HTR-8/SVneo (cell line): ENCODE results near the gene POLG.

Experiments used
- DNase-seq: peaks from one replicate; pipeline ENCODE4 v3.0.0; 2011; ENCODE audit warnings: low spot score, mixed read lengths; ENCODE audit not compliant: insufficient read length
- FAIRE-seq: peaks from 2 replicates; lab custom pipeline; 2011; peaks lifted over from hg19 to GRCh38; lab: Jason Lieb, UNC

The POLG gene

GRCh38 chr15:89334510-89335297 lies at the start of gene POLG:
TSS of gene POLG (minus strand) at chr15:89334824. CDS start at chr15:89333754, 1,070 bp downstream.
- peak; percentile 93 for DNase-seq
- FAIRE-seq, result peak; percentile 93

GRCh38 chr15:89384176-89384604 lies 49.6 kb upstream of the POLG start:
- no peak for DNase-seq
- no peak for FAIRE-seq

GRCh38 chr15:89383365-89384175 lies 48.9 kb upstream of the POLG start:
- FAIRE-seq (no peak), DNase-seq (peak; percentile 45)

- no peak for DNase-seq
- FAIRE-seq, result no peak
Measured at GRCh38 chr15:89381888-89382686, 47.5 kb upstream of the POLG start.

- no peak for FAIRE-seq
Measured at GRCh38 chr15:89381331-89381730, 46.7 kb upstream of the POLG start.

GRCh38 chr15:89379818-89380217 lies 45.2 kb upstream of the POLG start:
- FAIRE-seq, result no peak
- no peak for DNase-seq

More at GRCh38 chr15:89381331-89381730, 46.7 kb upstream of the POLG start:
- no peak for DNase-seq

- DNase-seq, result no peak
- no peak for FAIRE-seq
Measured at GRCh38 chr15:89379251-89379695, 44.6 kb upstream of the POLG start.

- DNase-seq (no peak), FAIRE-seq (no peak)
Measured at GRCh38 chr15:89378296-89379151, 43.9 kb upstream of the POLG start.

- DNase-seq, result no peak
- FAIRE-seq, result no peak
Measured at GRCh38 chr15:89377842-89378295, 43.2 kb upstream of the POLG start.

GRCh38 chr15:89377024-89377841 lies 42.6 kb upstream of the POLG start:
- no peak for FAIRE-seq
- no peak for DNase-seq

- DNase-seq (no peak), FAIRE-seq (no peak)
Measured at GRCh38 chr15:89376388-89376787, 41.8 kb upstream of the POLG start.

- FAIRE-seq (no peak), DNase-seq (no peak)
Measured at GRCh38 chr15:89375093-89376005, 40.7 kb upstream of the POLG start.

GRCh38 chr15:89374086-89374981 lies 39.7 kb upstream of the POLG start:
- FAIRE-seq (no peak), DNase-seq (no peak)

GRCh38 chr15:89372069-89372935 lies 37.7 kb upstream of the POLG start:
- DNase-seq (no peak), FAIRE-seq (no peak)

- FAIRE-seq (no peak), DNase-seq (no peak)
Measured at GRCh38 chr15:89371228-89372044, 36.8 kb upstream of the POLG start.
